Activated CD4-positive, alpha-beta T cell treated with anti-CD3 and anti-CD28 coated beads for 36 hours (primary cell): ENCODE results near the gene CDSN. TPM values are rescaled to one million over a fixed set of nuclear protein-coding genes. Genes with fewer than 3 reads are reported as not detected.

Source experiments
- ATAC-seq: fragments of 200-7000 bp; cut with Tn5 transposase; one replicate; pipeline ENCODE4 v1.10.0; 2021; ENCODE audit warnings: mild to moderate bottlenecking, moderate library complexity
- CTCF ChIA-PET: fragments of 350-600 bp; sonication (Branson Sonifier 250); formaldehyde crosslinking; loops from one replicate; lab custom pipeline; 2021; ENCODE audit warnings: antibody characterized with exemption; lab: Charles Lee
- POLR2A ChIA-PET: fragments of 350-600 bp; sonication (Branson Sonifier 250); formaldehyde crosslinking; loops from one replicate; lab custom pipeline; 2021; ENCODE audit warnings: antibody characterized with exemption, inconsistent platforms; lab: Charles Lee
- DNase-seq: peaks from one replicate; pipeline ENCODE4 v3.0.0-alpha.2; 2020
- H3K27ac Mint-ChIP-seq: one replicate; pipeline ENCODE4 v1.8.0; 2021; ENCODE audit warnings: mixed read lengths
- H3K27me3 Mint-ChIP-seq: one replicate; pipeline ENCODE4 v1.8.0; 2021; ENCODE audit warnings: mixed read lengths
- H3K36me3 Mint-ChIP-seq: one replicate; pipeline ENCODE4 v1.8.0; 2021; ENCODE audit warnings: low read depth, mixed read lengths
- H3K4me1 Mint-ChIP-seq: one replicate; pipeline ENCODE4 v1.8.0; 2021; ENCODE audit warnings: mixed read lengths
- H3K4me3 Mint-ChIP-seq: one replicate; pipeline ENCODE4 v1.8.0; 2021; ENCODE audit warnings: mild to moderate bottlenecking, moderate library complexity, mixed read lengths
- H3K9me3 Mint-ChIP-seq: one replicate; pipeline ENCODE4 v1.8.0; 2021; ENCODE audit warnings: low read depth, mixed read lengths
- intact Hi-C, 2 experiments: fragments of 100-400 bp; cut with DNase I in 1 of 2; cut with micrococcal nuclease in 1 of 2; formaldehyde crosslinking; loops; one replicate each; pipeline versions ENCODE4 v1.14.2 to v1.15.1; 2022 to 2024; cut with DNase I, micrococcal nuclease
- total RNA-seq, 2 experiments: library from RNA; stranded (reverse); gene quantifications; one replicate each; pipeline ENCODE4 v1.2.3, GENCODE V29; 2021

The CDSN gene
- total RNA-seq, 2 experiments from 2014 or later, result not detected

DNA sequence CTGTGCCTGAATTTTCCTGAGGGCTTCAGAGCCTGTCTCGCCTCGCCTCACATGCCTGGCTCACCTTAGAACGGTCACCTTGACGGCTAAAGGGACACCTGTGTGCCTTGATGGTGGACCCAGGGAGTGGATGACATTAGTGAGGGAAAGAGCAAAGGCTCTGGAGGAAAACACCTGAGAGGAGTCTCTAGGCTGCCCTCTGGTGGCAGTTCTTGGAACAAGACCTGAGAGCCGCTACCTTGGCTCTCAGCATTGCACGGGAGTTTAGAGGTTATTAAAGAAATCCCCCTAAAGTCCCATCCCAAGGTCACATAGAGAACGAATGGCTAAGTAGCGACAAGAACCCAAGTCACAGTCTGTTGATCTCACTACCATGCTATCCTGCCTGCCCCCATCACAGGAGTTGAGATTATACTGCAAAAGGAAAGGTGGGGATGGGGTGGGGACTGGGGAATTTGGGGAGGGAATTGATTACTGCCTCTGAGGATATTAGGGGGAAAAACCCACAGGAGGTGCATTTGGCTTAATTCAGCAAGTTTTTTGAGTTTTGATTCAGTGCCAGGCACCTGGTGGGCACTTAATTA is 7.9 kb upstream of the CDSN start:
- CTCF ChIA-PET, result interaction anchor here (0.6 to 2.7 kb wide), 15 partner anchors 8 to 534 kb away, joined by 3 to 15 read pairs (median 3); no protein-coding TSS in a partner anchor
- H3K9me3 Mint-ChIP-seq, result no peaks in the 10 kb centered on the region
- peaks cover 2% of the 10 kb centered on the region for H3K27me3 Mint-ChIP-seq
- no peak overlapping the region for H3K27ac Mint-ChIP-seq
- peaks cover 2% of the 10 kb centered on the region for H3K4me1 Mint-ChIP-seq
- DNase-seq, result peak; percentile 85
- intact Hi-C loops, result no loop called here
- no peaks in the 10 kb centered on the region for H3K36me3 Mint-ChIP-seq
- ATAC-seq, result peak; percentile 88
- POLR2A ChIA-PET, result no interaction called here
- no peak overlapping the region for H3K4me3 Mint-ChIP-seq

DNA sequence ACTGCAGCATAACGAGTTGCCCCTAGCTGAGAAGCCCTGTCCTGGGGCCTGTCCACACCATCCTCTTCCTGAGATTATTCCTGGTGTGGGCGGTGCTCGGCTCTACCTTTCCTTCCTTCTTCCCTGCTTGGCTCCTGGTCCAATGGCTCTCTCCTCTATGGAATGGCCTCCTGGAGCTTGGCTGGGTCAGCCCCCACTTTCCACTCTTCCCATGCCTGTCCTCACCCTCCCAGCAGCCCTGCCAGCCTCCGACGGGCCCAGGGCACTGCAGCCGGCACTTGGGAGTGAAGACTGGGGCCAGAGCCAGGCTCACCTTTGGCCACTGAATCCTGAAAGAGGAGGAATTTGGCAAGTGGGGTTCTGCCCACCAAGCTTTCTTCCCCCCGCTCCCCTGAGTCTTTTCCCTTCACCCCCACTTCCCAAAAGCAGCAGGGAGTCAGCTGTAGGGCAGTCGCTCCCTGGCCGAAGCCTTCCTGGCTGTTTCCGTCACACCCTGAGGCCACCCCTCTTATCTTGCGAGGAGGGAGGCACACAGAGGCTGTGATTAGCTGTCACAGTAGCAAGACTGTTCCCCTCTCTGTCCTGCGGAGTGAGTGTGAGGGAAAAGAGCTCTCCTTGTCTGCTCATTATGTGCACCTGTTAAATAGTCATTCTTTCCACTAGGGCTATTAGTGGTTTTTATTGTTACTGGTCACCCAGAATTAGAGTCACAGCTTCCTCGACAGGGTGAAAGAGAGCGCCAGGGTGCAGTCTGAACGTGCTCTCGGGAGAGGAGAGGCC is 6.3 kb upstream of the CDSN start:
- ATAC-seq (no peak), DNase-seq (no peak)
- intact Hi-C loops, result no loop called here
- Mint-ChIP-seq H3K36me3 (no peaks in the 10 kb centered on the region), H3K9me3 (no peaks in the 10 kb centered on the region), H3K4me1 (peaks cover 2% of the 10 kb centered on the region), H3K27me3 (peaks cover 2% of the 10 kb centered on the region), H3K4me3 (no peak overlapping the region), H3K27ac (no peak overlapping the region)
- POLR2A ChIA-PET, result no interaction called here
- CTCF ChIA-PET, result interaction anchor here (0.5 to 2.7 kb wide), 11 partner anchors 9 to 298 kb away, joined by 3 to 15 read pairs (median 3); partner anchors contain the start of genes PSORS1C1 and TCF19

DNA sequence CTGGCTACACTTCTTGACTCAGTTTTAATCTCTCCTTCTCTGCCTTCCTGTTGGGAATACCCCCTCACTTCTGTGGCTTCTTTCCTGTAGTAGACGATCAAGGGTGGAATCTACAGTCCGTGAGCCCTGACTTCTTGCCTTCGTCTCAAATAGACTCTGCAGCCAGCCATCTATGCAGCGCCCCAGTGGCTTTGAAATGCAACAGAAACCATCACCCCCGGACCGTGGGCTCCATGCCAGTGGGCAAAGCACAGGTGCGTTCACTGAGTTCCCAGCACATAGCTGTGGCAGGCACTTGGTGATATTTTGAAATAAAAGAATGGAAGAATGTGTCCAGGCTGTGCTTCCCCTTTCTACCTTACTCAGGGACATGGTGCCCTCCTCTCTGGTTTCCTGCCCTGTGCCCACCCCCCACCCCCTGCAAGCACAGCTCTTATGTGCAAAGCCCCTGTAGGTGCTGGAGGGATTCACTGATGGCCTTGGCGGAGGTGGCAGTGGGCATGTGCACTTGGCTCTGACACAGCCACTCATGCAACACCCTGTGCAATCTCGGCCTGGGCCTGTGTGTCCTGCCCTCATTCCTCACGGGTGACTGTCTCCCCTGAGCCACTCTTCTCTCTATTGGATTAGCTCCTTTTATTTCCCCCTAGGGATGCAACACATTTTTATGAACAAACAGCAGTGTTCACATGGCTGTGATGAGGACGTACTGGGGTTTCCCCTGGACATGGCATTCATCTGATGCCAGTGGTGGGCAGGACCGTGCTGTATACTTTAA is 5.5 kb upstream of the CDSN start:
- DNase-seq, result no peak
- Mint-ChIP-seq H3K4me1 (peaks cover 2% of the 10 kb centered on the region), H3K4me3 (no peak overlapping the region), H3K27ac (no peak overlapping the region), H3K36me3 (no peaks in the 10 kb centered on the region), H3K9me3 (no peaks in the 10 kb centered on the region), H3K27me3 (peaks cover 2% of the 10 kb centered on the region)
- ChIA-PET POLR2A (interaction anchor here (0.6 kb wide), 1 partner anchor 51 kb away, joined by 3 read pairs; no protein-coding TSS in a partner anchor), CTCF (interaction anchor here (0.6 to 1.7 kb wide), 7 partner anchors 8 to 297 kb away, joined by 3 to 6 read pairs (median 3); no protein-coding TSS in a partner anchor)
- ATAC-seq, result no peak
- intact Hi-C loops, result no loop called here

DNA sequence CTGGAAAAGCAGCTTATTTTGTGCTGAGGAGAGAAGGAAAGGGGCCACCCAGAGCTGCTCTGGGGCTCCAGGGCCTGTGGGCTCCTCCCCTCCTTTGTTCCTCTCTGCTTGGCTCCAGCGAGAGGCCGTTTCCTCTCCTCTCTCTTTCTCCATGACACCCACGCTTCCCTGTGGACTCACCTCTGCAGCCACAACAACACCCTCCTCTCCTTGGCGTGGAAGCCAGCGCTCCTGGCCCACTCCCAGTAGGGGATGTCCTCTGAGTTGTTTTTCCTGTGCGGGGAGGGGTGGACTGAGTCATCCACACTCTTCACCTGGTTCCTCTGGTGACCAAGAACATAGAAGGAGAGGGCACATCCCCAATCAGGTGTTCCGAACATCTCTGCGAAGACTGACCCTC is 4.9 kb upstream of the CDSN start:
- ChIA-PET CTCF (interaction anchor here (0.6 to 0.7 kb wide), 3 partner anchors 8 to 687 kb away, joined by 3 to 5 read pairs (median 3); no protein-coding TSS in a partner anchor), POLR2A (interaction anchor here (0.6 kb wide), 1 partner anchor 52 kb away, joined by 3 read pairs; no protein-coding TSS in a partner anchor)
- no peak overlapping the region for H3K27ac Mint-ChIP-seq
- H3K36me3 Mint-ChIP-seq, result no peaks in the 10 kb centered on the region
- ATAC-seq (no peak), DNase-seq (no peak)
- H3K4me1 Mint-ChIP-seq, result peaks cover 2% of the 10 kb centered on the region
- H3K9me3 Mint-ChIP-seq, result no peaks in the 10 kb centered on the region
- intact Hi-C loops, result no loop called here
- H3K27me3 Mint-ChIP-seq, result peaks cover 2% of the 10 kb centered on the region
- H3K4me3 Mint-ChIP-seq, result no peak overlapping the region

DNA sequence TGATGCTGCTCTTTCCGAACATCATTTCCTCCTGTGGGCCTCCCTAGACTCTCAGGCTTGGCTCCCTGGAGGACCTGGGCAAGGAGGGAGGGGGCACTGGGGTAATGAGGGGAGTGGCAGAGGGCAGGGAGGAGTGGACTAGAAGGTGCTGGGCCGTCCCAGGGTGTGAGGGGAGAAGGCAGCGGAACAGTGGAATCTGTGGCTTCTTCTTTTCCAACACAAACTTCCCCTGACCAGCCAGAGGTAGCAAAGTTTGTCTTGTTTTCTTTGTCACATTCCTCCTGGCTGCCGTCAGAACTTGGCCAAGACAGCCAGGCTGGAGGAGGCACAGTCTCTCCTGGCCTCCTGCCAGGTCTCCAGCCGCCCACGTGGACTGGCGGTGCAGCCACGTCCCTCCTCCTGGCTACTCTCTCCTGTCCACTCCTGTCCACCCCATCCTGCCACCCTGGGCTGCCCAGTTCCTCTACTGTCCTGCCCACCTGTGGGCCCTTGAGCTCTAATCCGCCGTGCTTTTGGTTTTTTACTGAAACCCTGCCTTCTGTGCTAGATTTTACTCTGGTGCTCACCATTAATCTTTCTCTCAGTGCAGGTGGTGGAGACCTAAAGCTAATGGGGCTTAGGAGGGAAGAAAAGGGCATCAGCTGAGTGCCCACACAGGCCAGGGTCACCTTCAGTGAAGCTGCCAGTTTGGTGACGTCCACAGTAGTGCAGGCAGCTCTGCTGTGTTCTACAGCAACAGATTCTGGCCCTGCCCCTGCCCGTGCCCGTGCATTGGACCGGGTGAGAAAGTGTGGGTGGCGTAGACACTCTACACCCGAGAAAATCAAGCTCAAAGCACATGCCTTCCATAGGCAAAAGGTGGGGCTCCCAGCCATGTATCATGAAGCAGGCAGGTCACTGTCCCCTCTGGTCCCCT is 2.8 kb upstream of the CDSN start:
- POLR2A ChIA-PET, result no interaction called here
- no peaks in the 10 kb centered on the region for H3K36me3 Mint-ChIP-seq
- H3K4me3 Mint-ChIP-seq, result no peak overlapping the region
- ATAC-seq (no peak), DNase-seq (no peak)
- no peak overlapping the region for H3K27ac Mint-ChIP-seq
- H3K9me3 Mint-ChIP-seq, result no peaks in the 10 kb centered on the region
- H3K4me1 Mint-ChIP-seq, result peaks cover 2% of the 10 kb centered on the region
- CTCF ChIA-PET, result interaction anchor here (1.3 kb wide), 1 partner anchor 10 kb away, joined by 3 read pairs; no protein-coding TSS in a partner anchor
- peaks cover 2% of the 10 kb centered on the region for H3K27me3 Mint-ChIP-seq
- intact Hi-C loops, result no loop called here

DNA sequence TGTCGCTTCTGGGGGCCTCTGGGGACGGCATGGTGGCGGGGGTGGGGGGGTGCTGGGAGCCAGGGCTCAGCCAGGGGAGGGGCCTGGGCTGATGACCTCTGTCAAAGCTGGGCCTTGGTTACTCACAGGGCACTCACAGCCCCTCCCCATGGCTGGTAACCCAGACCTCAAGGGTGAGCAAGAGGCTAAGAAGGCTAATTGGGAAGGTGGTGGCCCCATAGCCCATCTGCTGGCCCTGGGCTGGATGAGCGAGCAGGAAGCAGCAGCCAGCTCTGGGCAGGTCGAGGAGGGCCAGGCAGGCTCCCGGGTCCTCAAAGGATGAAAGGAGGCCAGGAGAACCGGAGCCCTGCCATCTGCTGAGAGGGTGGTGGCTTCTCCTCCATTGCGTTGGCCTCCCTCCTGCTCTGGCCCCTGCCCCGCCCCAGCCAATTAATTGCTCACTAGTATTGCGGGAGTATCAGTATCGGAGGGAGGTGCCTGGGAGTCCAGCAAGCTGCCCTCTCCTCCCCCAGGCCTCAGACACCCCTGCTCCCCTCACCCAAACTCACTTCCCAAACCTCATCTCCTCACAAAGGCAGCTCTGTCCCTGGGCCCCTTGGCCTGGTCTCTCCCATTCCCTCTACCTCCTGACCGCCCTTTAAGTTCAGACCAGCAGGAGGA is 1.0 kb upstream of the CDSN start:
- Mint-ChIP-seq H3K27ac (no peak overlapping the region), H3K27me3 (peaks cover 2% of the 10 kb centered on the region), H3K4me3 (no peak overlapping the region), H3K4me1 (no peaks in the 10 kb centered on the region), H3K9me3 (no peaks in the 10 kb centered on the region), H3K36me3 (no peaks in the 10 kb centered on the region)
- ATAC-seq (no peak), DNase-seq (no peak)
- intact Hi-C loops, result no loop called here
- POLR2A ChIA-PET, result no interaction called here
- CTCF ChIA-PET, result no interaction called here

DNA sequence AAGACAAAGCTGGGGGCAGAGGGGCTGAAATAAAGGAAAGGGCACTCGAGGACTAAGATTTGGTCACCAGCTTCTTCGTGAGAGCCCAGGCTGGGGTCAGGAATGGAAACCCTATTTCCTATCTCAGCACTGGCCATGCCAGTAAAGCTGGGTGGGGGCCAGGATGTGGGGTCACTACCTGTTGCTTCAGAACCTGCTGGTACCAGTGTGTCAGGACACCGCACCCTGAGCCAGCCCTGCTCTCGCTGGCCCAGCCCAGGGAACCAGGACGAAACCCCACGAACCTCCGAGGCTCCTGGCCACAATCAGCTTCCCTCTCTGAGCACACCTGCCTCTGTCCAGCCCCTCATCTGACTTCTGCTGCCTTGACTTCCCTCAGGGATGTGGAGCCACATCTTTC is 2.1 kb downstream of the CDSN start:
- H3K36me3 Mint-ChIP-seq, result no peaks in the 10 kb centered on the region
- intact Hi-C loops, result no loop called here
- H3K9me3 Mint-ChIP-seq, result no peaks in the 10 kb centered on the region
- POLR2A ChIA-PET, result no interaction called here
- no peaks in the 10 kb centered on the region for H3K4me1 Mint-ChIP-seq
- H3K27me3 Mint-ChIP-seq, result peaks cover 2% of the 10 kb centered on the region
- DNase-seq (no peak), ATAC-seq (no peak)
- CTCF ChIA-PET, result interaction anchor here (0.6 to 1.9 kb wide), 3 partner anchors 11 to 527 kb away, joined by 3 to 9 read pairs (median 4); no protein-coding TSS in a partner anchor
- no peak overlapping the region for H3K4me3 Mint-ChIP-seq
- H3K27ac Mint-ChIP-seq, result no peak overlapping the region

DNA sequence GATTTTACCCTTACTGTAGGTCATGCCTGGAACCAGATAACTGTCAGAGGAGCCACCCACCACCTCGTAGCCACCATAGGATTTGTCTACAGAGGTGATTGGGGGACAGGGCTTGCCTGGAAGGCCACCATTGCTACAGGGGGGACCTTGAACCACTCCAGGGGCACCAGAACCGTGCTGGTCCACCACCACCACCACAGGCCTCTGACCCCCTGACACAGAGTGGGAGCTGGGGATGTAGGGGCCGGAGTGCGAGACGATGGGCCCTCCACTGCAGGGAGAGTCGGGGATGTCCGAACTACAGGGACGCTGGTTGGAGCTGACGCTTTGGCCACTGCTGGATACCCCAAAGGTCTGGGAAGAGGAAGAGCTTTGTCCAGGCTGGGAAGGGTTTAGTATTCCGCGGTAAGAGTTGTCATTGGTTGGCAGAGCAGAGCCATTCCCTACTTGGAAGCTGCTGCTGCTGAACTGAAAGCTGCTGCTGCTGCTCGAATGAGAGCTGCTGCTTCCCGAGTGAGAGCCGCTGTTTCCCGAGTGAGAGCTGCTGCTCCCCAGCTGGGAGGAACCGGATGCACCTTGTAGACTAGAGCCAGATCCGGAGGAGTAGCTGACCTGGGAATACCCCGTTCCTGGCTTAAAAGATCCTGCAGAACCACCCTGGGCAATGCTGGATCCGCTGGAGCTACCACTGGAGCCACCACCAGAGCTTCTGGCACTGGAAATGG is 3.4 kb downstream of the CDSN start:
- Mint-ChIP-seq H3K4me3 (no peak overlapping the region), H3K27ac (no peak overlapping the region), H3K27me3 (peaks cover 2% of the 10 kb centered on the region), H3K4me1 (no peaks in the 10 kb centered on the region), H3K36me3 (no peaks in the 10 kb centered on the region), H3K9me3 (no peaks in the 10 kb centered on the region)
- ATAC-seq (no peak), DNase-seq (no peak)
- intact Hi-C loops, result no loop called here
- ChIA-PET CTCF (interaction anchor here (0.6 to 1.9 kb wide), 7 partner anchors 9 to 817 kb away, joined by 3 to 9 read pairs (median 3); no protein-coding TSS in a partner anchor), POLR2A (no interaction called here)

DNA sequence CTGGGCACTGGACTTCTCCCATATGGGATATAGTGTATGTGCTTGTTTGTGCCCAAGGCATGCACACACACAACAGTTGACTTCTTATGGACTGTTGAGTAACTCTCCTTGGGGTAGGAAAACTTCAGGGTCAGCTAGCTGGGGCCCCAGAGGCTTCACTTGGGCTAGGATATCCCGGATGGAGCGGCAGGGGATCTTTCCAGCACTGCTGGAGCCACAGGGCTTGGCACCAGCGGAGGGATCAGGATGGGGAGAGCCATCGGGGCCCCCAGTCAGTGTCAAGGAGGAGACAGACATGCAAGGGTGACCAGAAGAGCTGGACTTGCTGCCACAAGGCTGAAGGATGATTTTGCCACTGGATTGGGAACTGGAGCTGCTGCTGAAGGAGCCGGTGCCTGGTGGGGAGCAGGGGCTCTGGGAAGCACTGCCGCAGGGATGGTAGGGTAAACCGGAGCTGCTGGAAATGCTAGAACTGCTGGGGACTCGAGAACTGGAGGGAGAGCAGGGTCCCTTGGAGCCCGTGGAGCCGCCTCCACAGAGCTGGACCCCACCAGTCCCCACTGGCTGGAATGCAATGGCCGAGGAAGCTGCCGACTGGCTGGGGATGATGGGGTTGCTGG is 4.2 kb downstream of the CDSN start:
- ATAC-seq (no peak), DNase-seq (no peak)
- Mint-ChIP-seq H3K36me3 (no peaks in the 10 kb centered on the region), H3K4me1 (no peaks in the 10 kb centered on the region), H3K4me3 (no peak overlapping the region), H3K27ac (no peak overlapping the region), H3K9me3 (no peaks in the 10 kb centered on the region), H3K27me3 (peaks cover 2% of the 10 kb centered on the region)
- CTCF ChIA-PET, result interaction anchor here (0.6 to 1.2 kb wide), 5 partner anchors 13 to 816 kb away, joined by 3 to 6 read pairs (median 4); no protein-coding TSS in a partner anchor
- intact Hi-C loops, result no loop called here
- POLR2A ChIA-PET, result no interaction called here
